ENCODE results near the gene NRP1. TPM values are rescaled to one million over a fixed set of nuclear protein-coding genes. Genes with fewer than 3 reads are reported as not detected.

The NRP1 gene
- polyA plus RNA-seq, 1 of the 3 experiments (the other 2 are of a cell fraction), result 129 TPM

- Histone ChIP-seq H3K27ac (ENCODE audit: low read depth in 2 of 2, low read length in 1 of 2) (peak overlapping the region; percentile 78 to 93), H3K4me2 (peak overlapping the region; percentile 90), H3K79me2 (ENCODE audit: insufficient read depth) (peaks cover 96% of the 10 kb centered on the region), H2AFZ (ENCODE audit: low read depth) (no peak overlapping the region), H3K9me2 (no peaks in the 10 kb centered on the region), H3F3A (replicated peaks; ENCODE audit: insufficient read depth) (peaks cover 14% of the 10 kb centered on the region), H3K4me1 (ENCODE audit: control insufficient read depth in 1 of 2, insufficient read depth in 2 of 2, low read depth in 1 of 2, low read length in 1 of 2) (peaks cover 16 to 17% of the 10 kb centered on the region in 2 experiments), H4K20me1 (ENCODE audit: insufficient read depth) (peaks cover 26% of the 10 kb centered on the region), H3K27me3 (ENCODE audit: insufficient read depth) (no peaks in the 10 kb centered on the region), H3K9ac (peak overlapping the region; percentile 94), H3K36me3 (replicated peaks in 1 of 2; ENCODE audit: control insufficient read depth in 1 of 2, insufficient read depth in 2 of 2, low read length in 1 of 2) (peaks cover 33 to 67% of the 10 kb centered on the region in 2 experiments), H3K4me3 (ENCODE audit: low read depth in 2 of 2, low read length in 1 of 2) (peak overlapping the region; percentile 90 to 92), H3K9me3 (no peaks in the 10 kb centered on the region)
- WGBS (ENCODE audit: low lambda C conversion rate), result 4% methylated on average over 13 of the region's 13 CpGs
- ChIA-PET POLR2A (no interaction called here), CTCF (interaction anchor here (0.6 to 6.7 kb wide), 26 partner anchors 11 to 1317 kb away, joined by 3 to 102 read pairs (median 3); no protein-coding TSS in a partner anchor)
- no peak for TF ChIP-seq USF1 (IDR thresholded peaks at IDR 0.05; ENCODE audit: borderline replicate concordance, low read depth)
- TF ChIP-seq CTCF (IDR thresholded peaks at IDR 0.05), result peak; percentile 96
- TF ChIP-seq YY1 (IDR thresholded peaks at IDR 0.05; ENCODE audit: low read depth), result no peak
- TF ChIP-seq SIN3A (IDR thresholded peaks at IDR 0.05; ENCODE audit: borderline replicate concordance, low read depth, low read length), result peak; percentile 79; the same call in 1 of the 2 replicates
- TF ChIP-seq TEAD4 (IDR thresholded peaks at IDR 0.05; ENCODE audit: borderline replicate concordance, insufficient read depth), result no peak
- TF ChIP-seq TAF1 (IDR thresholded peaks at IDR 0.05; ENCODE audit: borderline replicate concordance, low read depth, low read length), result no peak
- TF ChIP-seq FOSL2 (IDR thresholded peaks at IDR 0.05; ENCODE audit: borderline replicate concordance, low read depth), result no peak
- TF ChIP-seq RCOR1 (IDR thresholded peaks at IDR 0.05; ENCODE audit: low read length), result peak; percentile 27; the same call in 1 of the 2 replicates
- peak; percentile 50 for TF ChIP-seq POLR2AphosphoS5 (IDR thresholded peaks at IDR 0.05; ENCODE audit: low read depth, low read length)
- 0 out of 2 replicates have a peak, but pooled peaks have one; percentile 29 for TF ChIP-seq MAX (IDR thresholded peaks at IDR 0.05; ENCODE audit: low read depth)
- TF ChIP-seq SMC3 (IDR thresholded peaks at IDR 0.05; ENCODE audit: low read depth, low read length), result peak; percentile 91
- TF ChIP-seq RAD21 (IDR thresholded peaks at IDR 0.05; ENCODE audit: low read length), result peak; percentile 92
- TF ChIP-seq NFIC (IDR thresholded peaks at IDR 0.05; ENCODE audit: borderline replicate concordance), result peak; percentile 45; the same call in 1 of the 2 replicates
- no peak for TF ChIP-seq FOXM1 (IDR thresholded peaks at IDR 0.05; ENCODE audit: low read depth)
- peak; percentile 80 for DNase-seq
Observed at GRCh38 chr10:33330543-33331378, 3.7 kb downstream of the NRP1 start.

All from SK-N-SH (cell line).